ENCODE measurements around the gene ANKRD2. TPM values are rescaled to one million over a fixed set of nuclear protein-coding genes. Genes with fewer than 3 reads are reported as not detected.

The ANKRD2 gene
- total RNA-seq, 1 experiment from 2014 or later: not detected

Other genes with a start within 250 kb of the ANKRD2 start
- 3.1 and 4.8 TPM in 2 replicates for gene FRAT2, start 238.1 kb upstream of the ANKRD2 start, total RNA-seq (2014; rRNA removed; shearing (Covaris generic))
- gene RRP12, start 171.4 kb upstream of the ANKRD2 start, total RNA-seq (2014; rRNA removed; shearing (Covaris generic)): 13.4 and 15.4 TPM in 2 replicates
- gene PGAM1, start 146.6 kb upstream of the ANKRD2 start, total RNA-seq (2014; rRNA removed; shearing (Covaris generic)): 1,010 and 1,184 TPM in 2 replicates
- gene EXOSC1, start 126.8 kb upstream of the ANKRD2 start, total RNA-seq (2014; rRNA removed; shearing (Covaris generic)): 55.6 and 61.5 TPM in 2 replicates
- gene ZDHHC16, start 126.6 kb upstream of the ANKRD2 start, total RNA-seq (2014; rRNA removed; shearing (Covaris generic)): 47.3 and 51.7 TPM in 2 replicates
- gene MMS19, start 74.4 kb upstream of the ANKRD2 start, total RNA-seq (2014; rRNA removed; shearing (Covaris generic)): 73.9 and 87.0 TPM in 2 replicates
- 16.8 and 18.5 TPM in 2 replicates for gene UBTD1, start 73.9 kb upstream of the ANKRD2 start, total RNA-seq (2014; rRNA removed; shearing (Covaris generic))
- 0.24 and 0.78 TPM in 2 replicates for gene HOGA1, start 11.6 kb downstream of the ANKRD2 start, total RNA-seq (2014; rRNA removed; shearing (Covaris generic))
- 0.10 TPM in 1 of 2 replicates, not detected in the other for gene C10orf62, start 16.9 kb downstream of the ANKRD2 start, total RNA-seq (2014; rRNA removed; shearing (Covaris generic))
- gene MORN4, start 60.7 kb downstream of the ANKRD2 start, total RNA-seq (2014; rRNA removed; shearing (Covaris generic)): 2.2 and 3.7 TPM in 2 replicates
- gene PI4K2A, start 67.9 kb downstream of the ANKRD2 start, total RNA-seq (2014; rRNA removed; shearing (Covaris generic)): 10.4 and 10.6 TPM in 2 replicates
- gene AVPI1, start 114.5 kb downstream of the ANKRD2 start, total RNA-seq (2014; rRNA removed; shearing (Covaris generic)): 7.6 and 13.2 TPM in 2 replicates
- gene MARVELD1, start 141.0 kb downstream of the ANKRD2 start, total RNA-seq (2014; rRNA removed; shearing (Covaris generic)): 29.0 and 41.7 TPM in 2 replicates
- 7.0 and 10.3 TPM in 2 replicates for gene ZFYVE27, start 164.3 kb downstream of the ANKRD2 start, total RNA-seq (2014; rRNA removed; shearing (Covaris generic))
- not detected in 2 replicates for gene SFRP5, start 199.2 kb downstream of the ANKRD2 start, total RNA-seq (2014; rRNA removed; shearing (Covaris generic))

Measured in RPMI7951 (cell line).